HG03460 (cell line): ENCODE data around the gene CASP9.

Experiments
- ATAC-seq: cut with Tn5 transposase; IDR thresholded peaks from one replicate; pipeline ENCODE4 v1.9.1; 2021; ENCODE audit not compliant: unreplicated experiment

Gene CASP9

DNA sequence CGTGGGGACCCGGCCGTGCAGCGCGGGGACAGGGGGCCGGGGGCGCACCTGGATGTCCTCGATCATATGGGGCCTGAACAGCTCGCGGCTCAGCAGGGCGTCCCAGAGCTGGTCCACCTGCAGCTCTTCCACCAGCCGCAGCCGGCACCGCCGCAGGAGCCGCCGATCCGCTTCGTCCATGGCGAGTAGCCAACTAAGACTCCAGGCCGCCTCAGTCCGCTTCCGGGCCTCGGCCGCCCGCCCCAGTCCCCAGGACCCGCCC is at the start of gene CASP9:
CASP9 (minus strand) TSS at position 195 of the 262 bp plus-strand sequence; CDS start at position 180, 15 bp downstream.
- ATAC-seq: no peak

DNA sequence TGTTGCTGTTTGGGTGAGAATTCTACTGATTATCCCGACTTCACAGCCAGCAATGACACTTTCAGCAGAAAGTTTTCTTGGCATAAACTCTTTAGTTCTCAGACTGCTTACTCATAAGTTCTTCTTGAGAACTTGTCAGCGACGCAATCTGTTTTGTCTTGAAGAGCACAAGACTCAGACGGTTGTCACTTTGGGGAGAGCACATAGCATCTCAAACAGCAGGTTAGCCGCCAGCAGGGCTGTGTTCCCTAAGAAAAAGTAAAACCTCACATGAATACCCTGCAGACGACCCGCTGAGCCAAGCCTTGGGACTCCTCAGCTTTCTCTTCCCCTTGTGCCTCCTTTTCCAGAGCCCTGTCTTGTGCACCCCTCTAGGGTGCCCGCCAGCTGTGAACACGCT is 49.5 kb upstream of the CASP9 start:
- no peak for ATAC-seq

DNA sequence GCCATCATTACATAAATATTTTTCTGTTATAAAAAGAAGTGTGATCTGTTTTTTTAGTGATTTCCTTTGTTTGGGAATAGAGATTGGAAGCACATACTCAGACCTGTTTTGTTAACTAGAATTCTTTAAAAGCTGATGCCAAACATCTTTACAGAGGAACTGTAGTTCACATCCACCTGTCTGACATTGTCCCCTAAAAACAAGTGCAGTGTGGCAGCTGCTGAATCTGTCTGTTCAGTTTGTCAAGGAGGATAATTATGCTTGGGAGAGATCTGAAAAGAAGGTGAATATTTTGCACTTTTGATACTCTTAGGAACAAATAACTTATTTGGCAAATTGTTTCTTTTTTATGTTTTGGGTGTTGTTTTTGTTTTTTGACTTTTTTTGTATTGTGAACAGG is 47.3 kb upstream of the CASP9 start:
- ATAC-seq: no peak

DNA sequence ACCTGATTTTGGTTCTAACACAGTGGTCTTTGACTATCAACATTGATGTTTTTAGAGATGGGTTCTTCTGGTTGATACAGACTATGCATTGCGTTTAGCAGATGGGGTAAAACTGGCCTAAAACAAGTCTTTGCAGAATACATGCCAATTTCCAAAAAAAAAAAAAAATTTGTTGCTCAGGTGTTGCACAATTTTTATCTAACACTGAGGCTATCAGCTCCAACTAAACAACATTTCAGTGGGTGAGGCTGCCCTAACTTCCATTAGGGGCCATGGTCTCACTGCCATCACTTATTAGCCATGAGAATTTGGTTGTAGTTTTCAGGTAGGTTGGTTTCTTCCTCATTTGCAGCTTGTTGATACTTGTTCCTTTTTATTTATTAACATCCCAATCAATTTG is 46.8 kb upstream of the CASP9 start:
- no peak for ATAC-seq

GRCh38 chr1:15568387-15569073 is 44.5 kb upstream of the CASP9 start:
- ATAC-seq: no peak

GRCh38 chr1:15559189-15559810 is 35.3 kb upstream of the CASP9 start:
- ATAC-seq: no peak

GRCh38 chr1:15558516-15558915 is 34.5 kb upstream of the CASP9 start:
- no peak for ATAC-seq

DNA sequence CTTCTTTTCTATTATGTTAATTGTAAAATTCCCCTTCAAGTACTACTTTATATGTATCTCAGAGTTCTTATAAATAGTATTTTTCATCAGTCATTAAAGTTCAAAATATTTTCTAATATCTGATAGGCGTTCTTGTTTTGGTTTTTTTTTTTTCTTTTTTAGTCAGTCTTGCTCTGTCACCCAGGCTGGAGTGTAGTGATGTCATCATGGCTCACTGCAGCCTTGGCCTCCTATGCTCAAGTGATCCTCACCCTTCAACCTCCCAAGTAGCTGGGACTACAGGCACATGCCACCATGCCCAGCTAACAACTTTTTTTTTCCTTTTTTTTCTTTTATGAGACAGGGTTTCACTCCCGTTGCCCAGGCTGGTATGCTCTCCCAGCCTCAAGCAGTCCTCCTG is 33.6 kb upstream of the CASP9 start:
- no peak for ATAC-seq

- ATAC-seq: no peak
These were observed 33.0 kb upstream of the CASP9 start for GRCh38 chr1:15557008-15557407.

- ATAC-seq: no peak
These were observed 26.6 kb upstream of the CASP9 start for GRCh38 chr1:15550573-15550972.

GRCh38 chr1:15546641-15547040 is 22.6 kb upstream of the CASP9 start:
- ATAC-seq: no peak

DNA sequence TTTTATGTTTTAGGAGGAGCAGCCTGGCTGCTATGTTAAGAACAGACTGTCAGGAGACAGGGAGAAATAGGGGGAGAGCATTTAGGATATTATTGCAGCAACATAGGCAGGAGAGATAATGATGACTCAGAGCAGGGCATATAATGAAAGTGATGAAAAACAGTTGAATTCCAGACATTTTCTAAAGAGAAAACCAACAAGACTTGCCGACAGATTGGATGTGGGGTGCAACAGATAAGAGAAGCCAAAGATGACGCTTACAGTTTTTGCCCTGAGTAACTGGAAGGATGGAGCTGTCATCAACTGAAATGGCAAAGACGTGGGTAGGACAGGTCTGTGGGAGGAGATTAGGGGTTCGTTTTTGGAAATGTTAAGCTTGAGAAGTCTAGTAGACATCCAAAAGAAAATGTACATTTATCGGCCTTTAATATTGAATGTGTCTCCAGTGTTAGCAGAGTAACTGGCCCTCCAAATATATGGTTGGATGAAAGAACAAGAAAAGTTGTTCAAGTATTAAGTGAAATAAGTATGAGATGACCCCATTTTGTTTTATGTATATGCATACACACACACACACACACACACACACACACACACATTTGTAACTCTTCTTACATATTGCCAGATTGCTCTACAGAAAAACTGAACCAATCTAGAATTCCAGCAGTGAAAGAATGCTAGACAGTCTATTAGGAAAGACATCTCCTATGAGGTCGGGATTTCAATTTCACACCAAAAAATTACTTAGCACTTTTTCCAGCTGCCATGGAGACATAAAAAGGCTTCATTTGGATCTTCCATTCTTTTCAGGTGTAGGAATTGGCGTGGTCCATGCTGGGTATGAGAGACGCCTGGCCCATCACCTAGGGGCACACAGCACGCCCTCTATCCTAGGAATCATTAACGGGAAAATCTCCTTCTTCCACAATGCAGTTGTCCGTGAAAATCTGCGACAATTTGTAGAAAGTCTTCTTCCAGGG is 19.9 kb upstream of the CASP9 start:
- no peak for ATAC-seq

DNA sequence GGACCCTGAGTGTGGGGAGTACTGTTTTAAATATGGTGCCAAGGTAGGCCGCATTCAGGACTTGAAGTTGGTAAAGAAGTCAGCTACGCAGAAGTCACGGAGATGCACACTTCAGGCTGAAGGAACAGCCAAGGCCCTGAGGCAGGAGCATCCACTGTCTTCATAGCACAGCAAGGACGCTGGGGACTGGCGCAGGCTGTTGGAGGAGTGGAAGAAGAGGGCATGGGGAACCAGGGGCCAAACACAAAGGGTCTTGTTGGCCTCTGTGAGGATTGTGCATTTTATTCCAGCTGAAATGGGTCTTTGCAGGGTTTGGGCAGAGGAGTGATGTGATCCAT is 19.2 kb upstream of the CASP9 start:
- no peak for ATAC-seq

DNA sequence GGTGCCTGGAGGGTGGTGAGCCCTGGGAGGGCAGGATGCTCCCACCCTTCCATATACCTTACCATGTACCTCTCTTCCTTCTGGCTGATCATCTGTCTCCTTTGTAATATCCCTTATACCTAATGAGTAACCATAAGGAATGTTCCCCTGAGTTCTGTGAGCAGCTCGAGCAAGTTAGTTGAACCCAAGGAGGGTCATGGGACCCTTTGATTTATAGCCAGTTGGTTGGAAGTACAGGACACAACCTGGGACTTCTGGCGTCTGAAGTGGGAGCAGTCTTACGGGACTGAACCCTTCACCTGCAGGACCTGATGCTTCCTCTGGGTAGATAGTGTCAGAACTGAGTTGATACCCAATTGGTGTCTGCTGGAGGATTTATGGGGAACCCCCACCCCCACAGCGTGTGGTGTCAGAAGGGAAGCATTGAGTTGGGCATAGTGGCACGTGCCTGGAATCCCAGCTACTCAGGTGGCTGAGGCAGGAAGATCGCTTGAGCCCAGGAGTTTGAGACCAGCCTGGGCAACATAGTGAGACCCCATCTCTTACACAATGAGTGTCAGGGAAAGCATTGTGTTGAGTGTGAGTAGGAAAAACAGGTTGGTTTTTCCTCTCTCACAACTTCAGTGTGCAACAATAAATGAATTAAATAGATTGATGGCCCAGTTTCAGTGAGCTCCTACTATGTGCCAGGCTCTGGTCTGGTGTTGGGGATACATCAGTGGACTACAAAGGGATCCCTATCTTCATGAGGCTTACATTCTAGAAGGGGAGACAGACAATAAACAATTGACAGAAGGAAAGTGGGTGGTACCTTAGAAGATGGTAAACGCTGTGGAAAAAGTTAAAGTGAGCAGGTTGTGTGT is 18.6 kb upstream of the CASP9 start:
- ATAC-seq: no peak

DNA sequence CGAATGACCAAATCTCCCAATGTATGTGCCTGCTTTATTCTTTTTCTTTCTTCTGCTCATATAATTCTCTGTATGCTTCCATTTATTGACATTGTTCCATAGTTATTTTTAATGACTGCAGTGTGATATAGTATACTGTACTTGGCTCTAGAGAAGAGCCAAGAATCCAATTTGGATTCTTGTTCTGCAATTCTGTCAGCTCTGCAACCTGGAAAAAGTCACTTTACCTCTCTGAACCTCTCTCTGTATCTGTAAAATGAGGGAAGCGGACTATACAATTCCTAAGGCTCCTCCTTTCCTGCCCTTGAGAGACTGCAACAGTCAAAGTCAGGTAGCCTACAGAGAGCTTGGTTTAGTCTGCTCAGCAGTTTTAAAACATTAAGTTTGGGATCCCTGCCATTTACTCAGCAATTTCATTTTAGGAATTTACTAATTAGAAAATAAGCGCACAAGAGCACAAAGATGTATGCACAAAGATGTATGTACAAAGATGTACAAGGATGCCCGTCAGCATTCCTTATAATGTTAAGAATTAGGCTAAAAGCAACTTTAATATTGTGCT is 17.3 kb upstream of the CASP9 start:
- ATAC-seq: no peak

- ATAC-seq: no peak
These were observed 16.2 kb upstream of the CASP9 start for GRCh38 chr1:15540186-15540585.

GRCh38 chr1:15538771-15539170 is 14.8 kb upstream of the CASP9 start:
- no peak for ATAC-seq

- ATAC-seq: no peak
These were observed 7.7 kb upstream of the CASP9 start for GRCh38 chr1:15531682-15532081.

DNA sequence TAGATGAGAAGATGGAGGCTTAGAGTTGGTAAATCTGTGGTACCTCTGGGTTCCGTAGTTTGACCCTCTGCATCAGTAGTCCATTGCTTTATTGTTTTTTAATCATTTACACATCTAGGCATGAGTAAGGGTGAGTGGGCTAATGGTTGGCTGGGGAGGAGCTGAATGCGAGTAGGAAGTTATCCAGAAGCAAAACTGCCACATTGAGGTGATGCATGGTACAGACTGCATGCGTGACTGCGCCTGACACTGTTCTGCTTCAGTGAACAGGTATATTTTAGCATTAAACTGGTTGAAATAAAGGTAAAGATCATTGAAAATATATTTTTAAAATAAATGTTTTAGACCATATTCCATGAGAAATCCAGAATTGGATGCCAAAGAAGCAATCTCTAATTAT is 7.0 kb upstream of the CASP9 start:
- ATAC-seq: no peak

DNA sequence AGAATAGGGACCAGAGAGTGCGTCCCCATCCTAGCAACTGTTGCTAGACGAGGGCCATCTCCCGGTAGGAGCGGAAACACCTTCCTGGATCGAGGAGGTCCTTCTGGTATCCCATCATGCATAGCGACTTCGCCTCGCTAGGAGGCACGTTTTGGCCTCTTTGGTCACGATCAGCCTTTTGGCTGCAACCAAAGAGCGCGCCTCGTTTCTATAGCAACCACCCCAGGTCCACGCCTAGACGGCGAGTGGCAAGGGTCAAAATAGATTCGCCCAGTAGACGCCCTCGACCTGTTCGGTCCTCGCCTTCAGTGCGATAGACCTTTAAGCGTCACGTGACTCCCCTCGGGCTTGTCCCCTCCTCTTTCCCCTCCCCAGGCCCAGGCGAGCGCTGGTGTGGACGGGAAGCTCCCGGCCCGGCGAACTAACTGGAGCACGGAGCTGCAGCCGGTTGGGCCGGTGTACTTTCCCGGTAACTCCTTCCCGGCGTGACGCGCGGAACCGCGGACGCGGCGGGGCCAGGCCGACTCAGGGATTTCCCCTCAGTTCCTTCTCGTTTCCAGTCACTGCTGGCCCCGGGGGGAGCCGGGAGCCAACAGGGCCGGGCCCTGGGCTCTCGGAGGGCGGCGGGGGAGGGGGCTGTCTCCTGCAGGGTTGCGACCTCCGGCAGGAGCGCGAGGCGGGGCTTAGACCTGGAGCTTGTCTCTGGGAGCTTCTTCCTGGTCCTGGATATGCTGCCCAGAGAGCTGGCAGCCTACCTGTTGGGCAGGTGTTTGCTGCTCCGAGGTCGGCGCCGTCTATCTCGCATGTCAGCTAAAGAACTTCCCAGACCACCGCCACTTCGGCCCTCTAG is 2.7 kb upstream of the CASP9 start, which contains the start of gene DNAJC16:
DNAJC16 (plus strand) TSS at position 359 of the 850 bp plus-strand sequence. CDS start 2,258 bp downstream, outside the sequence.
- peak; percentile 46 for ATAC-seq
